GM23338 (cell line): ENCODE measurements around the gene NDUFV1. TPM values are rescaled to one million over a fixed set of nuclear protein-coding genes. Genes with fewer than 3 reads are reported as not detected.

Experiments used
- ATAC-seq: fragments of 200-7000 bp; cut with Tn5 transposase; 3 replicates; pipeline ENCODE4 v1.9.1; 2020
- DNase-seq: peaks from one replicate; pipeline ENCODE4 v3.0.0-alpha.2; 2015; ENCODE audit warnings: low spot score
- H2AFZ ChIP-seq: fragments of 200-600 bp; sonication (generic); 2 replicates; pipeline ENCODE4 v1.8.0; 2016; ENCODE audit warnings: antibody characterized with exemption, mild to moderate bottlenecking, moderate library complexity
- H3F3A ChIP-seq: fragments of 200-600 bp; sonication (generic); replicated peaks from 2 replicates; pipeline ENCODE4 v1.8.0; 2017; ENCODE audit warnings: antibody characterized with exemption, mixed run types, low read depth
- H3K27ac ChIP-seq: fragments of 200-600 bp; sonication (generic); 2 replicates; pipeline ENCODE4 v1.6.1; 2016; ENCODE audit warnings: low read depth
- H3K27me3 ChIP-seq: fragments of 200-600 bp; sonication (generic); 2 replicates; pipeline ENCODE4 v1.8.0; 2016; ENCODE audit warnings: mild to moderate bottlenecking, mixed run types, moderate library complexity; ENCODE audit not compliant: insufficient read depth
- H3K36me3 ChIP-seq: fragments of 200-600 bp; sonication (generic); 2 replicates; pipeline ENCODE4 v1.8.0; 2016; ENCODE audit warnings: mild to moderate bottlenecking; ENCODE audit not compliant: insufficient read depth
- H3K4me1 ChIP-seq: fragments of 200-600 bp; sonication (generic); 2 replicates; pipeline ENCODE4 v1.8.0; 2016; ENCODE audit warnings: mild to moderate bottlenecking, moderate library complexity; ENCODE audit not compliant: insufficient read depth
- H3K4me2 ChIP-seq: fragments of 200-600 bp; sonication (generic); 2 replicates; pipeline ENCODE4 v1.7.1; 2017; ENCODE audit warnings: mixed run types
- H3K4me3 ChIP-seq: fragments of 200-600 bp; sonication (generic); 2 replicates; pipeline ENCODE4 v1.6.1; 2016; ENCODE audit warnings: mixed run types
- H3K79me2 ChIP-seq: fragments of 200-600 bp; sonication (generic); replicated peaks from 2 replicates; pipeline ENCODE4 v1.8.0; 2017; ENCODE audit warnings: mild to moderate bottlenecking; ENCODE audit not compliant: insufficient read depth
- H3K9me2 ChIP-seq: fragments of 200-600 bp; sonication (generic); 2 replicates; pipeline ENCODE4 v1.8.0; 2017; ENCODE audit not compliant: insufficient read depth
- H4K20me1 ChIP-seq: fragments of 200-600 bp; sonication (generic); replicated peaks from 2 replicates; pipeline ENCODE4 v1.8.0; 2017; ENCODE audit warnings: mild to moderate bottlenecking; ENCODE audit not compliant: insufficient read depth
- H3K27ac Mint-ChIP-seq: 2 replicates; pipeline ENCODE4 v1.8.0; 2020; ENCODE audit warnings: inconsistent platforms, mild to moderate bottlenecking, moderate library complexity, mixed read lengths
- H3K27me3 Mint-ChIP-seq: 3 replicates; pipeline ENCODE4 v1.8.0; 2022; ENCODE audit warnings: low read depth, mild to moderate bottlenecking, moderate library complexity, mixed read lengths, inconsistent platforms; ENCODE audit not compliant: insufficient read depth, poor library complexity
- H3K36me3 Mint-ChIP-seq: 3 replicates; pipeline ENCODE4 v1.8.0; 2021; ENCODE audit warnings: low read depth, mild to moderate bottlenecking, inconsistent platforms, moderate library complexity, mixed read lengths
- H3K4me1 Mint-ChIP-seq: 3 replicates; pipeline ENCODE4 v1.8.0; 2020; ENCODE audit warnings: mild to moderate bottlenecking, inconsistent platforms, mixed read lengths
- H3K4me3 Mint-ChIP-seq: 3 replicates; pipeline ENCODE4 v1.8.0; 2021; ENCODE audit warnings: moderate library complexity, mild to moderate bottlenecking, inconsistent platforms, mixed read lengths
- H3K9me3 Mint-ChIP-seq: 3 replicates; pipeline ENCODE4 v1.8.0; 2020; ENCODE audit warnings: moderate library complexity, mild to moderate bottlenecking, inconsistent platforms, mixed read lengths
- CREB1 ChIP-seq: fragments of 250-450 bp; sonication (Bioruptor Pico); IDR thresholded peaks from 2 replicates; pipeline ENCODE4 v1.5.0; 2020; ENCODE audit warnings: low read depth, mild to moderate bottlenecking, moderate library complexity
- CTCF ChIP-seq, 2 experiments: fragments of 200-600 bp in 1 of 2; sonication (generic) in 1 of 2; conservative IDR thresholded peaks; 2 replicates each; pipeline versions ENCODE4 v1.5.1 to v1.6.1; 2016 to 2017; ENCODE audit warnings: antibody characterized with exemption in 2 of 2, low read depth in 2 of 2, mild to moderate bottlenecking in 2 of 2, moderate library complexity in 1 of 2
- EZH2 ChIP-seq: fragments of 200-600 bp; sonication (generic); IDR thresholded peaks from one replicate; pipeline ENCODE4 v1.8.0; 2017; ENCODE audit warnings: antibody characterized with exemption, mild to moderate bottlenecking, low read depth; ENCODE audit not compliant: unreplicated experiment
- EZH2phosphoT487 ChIP-seq: fragments of 200-600 bp; sonication (generic); IDR thresholded peaks from one replicate; pipeline ENCODE4 v1.8.1; 2018; ENCODE audit warnings: antibody characterized with exemption; ENCODE audit not compliant: unreplicated experiment
- JUNB ChIP-seq: IDR thresholded peaks from one replicate; pipeline ENCODE4 v1.6.1; 2016; ENCODE audit warnings: antibody characterized with exemption; ENCODE audit not compliant: unreplicated experiment
- NANOG ChIP-seq: IDR thresholded peaks from 2 replicates; pipeline ENCODE4 v1.6.1; 2016; ENCODE audit warnings: antibody characterized with exemption, borderline replicate concordance
- POLR2AphosphoS5 ChIP-seq: IDR thresholded peaks from 2 replicates; pipeline ENCODE4 v1.6.1; 2016; ENCODE audit warnings: antibody characterized with exemption, low read depth
- REST ChIP-seq: IDR thresholded peaks from one replicate; pipeline ENCODE4 v1.6.1; 2018; ENCODE audit warnings: antibody characterized with exemption; ENCODE audit not compliant: unreplicated experiment
- STAT1 ChIP-seq: IDR thresholded peaks from one replicate; pipeline ENCODE4 v1.6.1; 2016; ENCODE audit warnings: antibody characterized with exemption; ENCODE audit not compliant: unreplicated experiment
- ZNF114 ChIP-seq: fragments of 250-450 bp; sonication (Bioruptor Pico); IDR thresholded peaks from 2 replicates; pipeline ENCODE4 v1.5.0; 2020; ENCODE audit warnings: mild to moderate bottlenecking, moderate library complexity
- ZNF331 ChIP-seq: fragments of 250-450 bp; sonication (Bioruptor Pico); IDR thresholded peaks from 2 replicates; pipeline ENCODE4 v1.5.0; 2020; ENCODE audit warnings: low read depth, mild to moderate bottlenecking, moderate library complexity
- ZNF462 ChIP-seq: fragments of 250-450 bp; sonication (Bioruptor Pico); IDR thresholded peaks from 2 replicates; pipeline ENCODE4 v1.5.0; 2020; ENCODE audit warnings: mild to moderate bottlenecking, moderate library complexity
- polyA plus RNA-seq: library from polyadenylated mRNA; unstranded; fragments of >200 nt; fragmentation: Nextera tagmentation; extraction: Ambion mirVana; gene quantifications from 2 replicates; pipeline ENCODE4 v1.2.1, GENCODE V29; 2016
- total RNA-seq: library from RNA; depleted of rRNA; stranded (reverse); fragments of >200 nt; shearing (Covaris generic); gene quantifications from 2 replicates; pipeline ENCODE4 v1.2.3, GENCODE V29; 2014
- TF ChIP-seq, protein P1 (sequence below): IDR thresholded peaks from 2 replicates; pipeline ENCODE4 v1.6.1; 2016; ENCODE audit warnings: antibody characterized with exemption

The NDUFV1 gene
- total and polyA plus RNA-seq, 2 experiments from 2014 or later, result 104 to 241 TPM

- Histone ChIP-seq H2AFZ (no peak overlapping the region), H3K4me3 (no peak overlapping the region), H3K36me3 (no peaks in the 10 kb centered on the region), H3K4me1 (peaks cover 10% of the 10 kb centered on the region; the same call in 1 of the 2 replicates), H3K79me2 (no peaks in the 10 kb centered on the region), H3K27ac (no peak overlapping the region), H4K20me1 (no peaks in the 10 kb centered on the region), H3F3A (peaks cover 5% of the 10 kb centered on the region; the same call in 1 of the 2 replicates), H3K27me3 (no peaks in the 10 kb centered on the region), H3K9me2 (no peaks in the 10 kb centered on the region), H3K4me2 (no peak overlapping the region)
- peaks cover 19% of the 10 kb centered on the region; the same call in 2 of the 3 replicates for H3K4me1 Mint-ChIP-seq
- H3K27me3 Mint-ChIP-seq, result peaks cover 20% of the 10 kb centered on the region
- no peak overlapping the region for H3K4me3 Mint-ChIP-seq
- no peak for DNase-seq
- TF ChIP-seq, protein P1, sequence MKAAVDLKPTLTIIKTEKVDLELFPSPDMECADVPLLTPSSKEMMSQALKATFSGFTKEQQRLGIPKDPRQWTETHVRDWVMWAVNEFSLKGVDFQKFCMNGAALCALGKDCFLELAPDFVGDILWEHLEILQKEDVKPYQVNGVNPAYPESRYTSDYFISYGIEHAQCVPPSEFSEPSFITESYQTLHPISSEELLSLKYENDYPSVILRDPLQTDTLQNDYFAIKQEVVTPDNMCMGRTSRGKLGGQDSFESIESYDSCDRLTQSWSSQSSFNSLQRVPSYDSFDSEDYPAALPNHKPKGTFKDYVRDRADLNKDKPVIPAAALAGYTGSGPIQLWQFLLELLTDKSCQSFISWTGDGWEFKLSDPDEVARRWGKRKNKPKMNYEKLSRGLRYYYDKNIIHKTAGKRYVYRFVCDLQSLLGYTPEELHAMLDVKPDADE, result no peak
- TF ChIP-seq NANOG (no peak), POLR2AphosphoS5 (no peak), CTCF (conservative IDR thresholded peaks at IDR 0.05; ENCODE audit: low read depth in 2 of 2) (no peak), ZNF331 (no peak), EZH2 (no peak), ZNF462 (CRISPR knock-in tag) (no peak), STAT1 (no peak), CREB1 (no peak), ZNF114 (CRISPR knock-in tag) (no peak), JUNB (no peak), REST (no peak), EZH2phosphoT487 (no peak)
- ATAC-seq, result no peak
- no peaks in the 10 kb centered on the region; the same call in 1 of the 3 replicates for H3K9me3 Mint-ChIP-seq
- H3K36me3 Mint-ChIP-seq, result no peaks in the 10 kb centered on the region; the same call in 2 of the 3 replicates
- no peak overlapping the region for H3K27ac Mint-ChIP-seq
Measured at GRCh38 chr11:67633758-67634365, 27.1 kb downstream of the NDUFV1 start.
